Measurements from ENCODE around the gene DLEU7.

The DLEU7 gene

GRCh38 chr13:50843257-50844083 is at the start of gene DLEU7:
TSS of gene DLEU7 (minus strand) at chr13:50843692. CDS start at chr13:50843646, 46 bp downstream.
- no peak for FAIRE-seq
- no peak for DNase-seq (ENCODE audit: insufficient read length, low spot score)

DNA sequence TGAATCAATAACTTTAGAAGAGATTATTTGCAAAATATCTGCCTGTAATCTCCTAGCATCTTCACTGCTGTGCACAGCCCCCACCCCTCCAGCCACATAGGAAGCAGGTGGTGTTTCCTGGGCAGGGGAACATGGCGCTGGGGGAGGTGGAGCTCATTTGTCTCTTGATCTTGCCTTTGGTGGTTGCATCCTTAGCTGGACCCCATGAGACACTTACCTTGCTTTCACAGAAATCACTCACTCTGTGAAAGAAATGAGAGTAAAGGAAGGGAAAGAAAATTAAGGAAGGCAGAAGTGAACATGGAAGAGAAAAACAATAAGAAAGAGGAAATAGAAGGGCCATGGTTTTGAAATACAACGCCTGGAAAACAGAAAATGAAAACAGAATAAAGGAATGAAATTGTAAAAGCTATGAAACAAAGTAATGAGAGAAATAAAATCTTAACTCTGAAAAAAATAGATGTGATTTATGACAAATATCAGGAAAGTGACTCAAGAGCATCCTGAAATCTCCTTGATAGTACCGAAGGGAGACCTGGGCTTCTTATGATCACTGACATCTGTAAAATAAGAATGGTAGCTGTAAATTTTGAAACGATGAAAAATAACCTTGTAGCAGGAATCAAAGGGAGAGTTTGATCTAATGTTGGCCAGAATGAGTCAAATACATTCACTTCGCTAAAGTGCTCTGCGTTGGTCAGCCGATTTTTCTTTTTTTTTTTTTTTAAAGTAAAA is 48.9 kb upstream of the DLEU7 start:
- DNase-seq (ENCODE audit: insufficient read length, low spot score): no peak
- peak; percentile 96 for FAIRE-seq

- DNase-seq (ENCODE audit: insufficient read length, low spot score) (no peak), FAIRE-seq (no peak)
These were observed 47.7 kb upstream of the DLEU7 start for GRCh38 chr13:50891206-50891605.

DNA sequence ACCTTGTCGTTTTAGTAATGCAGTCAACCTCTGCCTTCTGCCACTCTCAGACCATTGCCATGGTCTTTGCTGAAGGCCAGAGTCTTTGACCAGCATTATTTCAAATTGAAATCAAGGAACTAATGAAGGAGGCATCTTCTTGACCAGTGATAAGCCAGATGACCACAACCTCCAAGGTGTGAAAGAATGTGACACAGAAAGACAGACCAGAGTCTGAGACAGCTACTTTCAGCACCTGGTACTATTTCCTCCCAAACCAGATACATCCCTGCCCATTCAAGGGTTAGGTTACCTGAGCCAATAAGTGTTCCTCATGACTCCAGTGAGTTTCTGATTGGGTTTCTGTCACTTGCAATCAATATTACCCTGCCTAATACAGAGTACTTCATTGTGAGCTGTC is 45.8 kb upstream of the DLEU7 start:
- DNase-seq (ENCODE audit: insufficient read length, low spot score): no peak
- FAIRE-seq: peak; percentile 53

GRCh38 chr13:50888362-50888761 is 44.9 kb upstream of the DLEU7 start:
- no peak for DNase-seq (ENCODE audit: insufficient read length, low spot score)
- peak; percentile 56 for FAIRE-seq

- DNase-seq (ENCODE audit: insufficient read length, low spot score): no peak
- FAIRE-seq: no peak
These were observed 43.7 kb upstream of the DLEU7 start for GRCh38 chr13:50887151-50887550.

DNA sequence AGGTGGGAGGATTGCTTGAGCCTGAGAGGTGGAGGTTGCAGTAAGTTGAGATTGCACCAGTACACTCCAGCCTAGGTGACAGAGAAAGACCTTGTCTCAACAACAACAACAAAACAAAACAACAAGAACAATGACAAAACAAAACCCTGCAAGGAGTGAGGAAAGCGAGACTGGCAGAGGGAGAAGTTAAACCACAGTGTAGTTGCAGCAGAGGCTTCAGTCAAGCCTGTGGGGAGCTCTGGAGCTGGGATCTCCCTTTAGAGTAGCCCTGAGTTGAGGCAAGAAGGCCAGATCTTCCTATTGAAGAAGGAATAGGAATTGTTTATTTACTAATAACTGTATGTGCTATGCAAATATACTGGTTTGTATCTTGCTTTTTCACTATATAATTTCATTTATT is 40.8 kb upstream of the DLEU7 start:
- FAIRE-seq: no peak
- no peak for DNase-seq (ENCODE audit: insufficient read length, low spot score)

- DNase-seq (ENCODE audit: insufficient read length, low spot score) (no peak), FAIRE-seq (no peak)
These were observed 40.2 kb upstream of the DLEU7 start for GRCh38 chr13:50883728-50884127.

DNA sequence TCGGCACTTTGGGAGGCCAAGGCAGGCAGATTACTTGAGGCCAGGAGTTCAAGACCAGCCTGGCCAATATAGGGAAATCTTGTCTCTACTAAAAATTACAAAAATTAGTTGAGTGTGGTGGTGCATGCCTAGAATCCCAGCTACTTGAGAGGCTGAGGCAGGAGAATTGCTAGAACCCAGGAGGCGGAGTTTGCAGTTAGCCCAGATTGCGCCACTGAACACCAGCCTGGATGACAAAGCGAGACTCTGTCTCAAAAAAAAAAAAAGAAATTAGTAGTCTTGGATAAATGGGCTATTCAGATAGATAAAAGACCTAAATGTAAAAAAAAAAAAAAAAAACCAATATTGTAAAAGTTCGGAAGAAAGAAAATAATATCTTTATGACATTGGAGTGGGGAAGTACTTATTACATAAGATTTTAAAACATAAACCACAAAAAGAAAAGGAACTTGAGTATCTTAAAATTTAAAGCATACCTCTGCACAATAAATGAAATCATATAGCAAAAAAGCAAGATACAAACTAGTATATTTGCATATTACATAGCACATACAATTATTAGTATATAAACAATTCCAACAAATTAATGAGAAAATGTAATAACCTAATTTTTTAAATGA is 39.4 kb upstream of the DLEU7 start:
- DNase-seq (ENCODE audit: insufficient read length, low spot score): no peak

DNA sequence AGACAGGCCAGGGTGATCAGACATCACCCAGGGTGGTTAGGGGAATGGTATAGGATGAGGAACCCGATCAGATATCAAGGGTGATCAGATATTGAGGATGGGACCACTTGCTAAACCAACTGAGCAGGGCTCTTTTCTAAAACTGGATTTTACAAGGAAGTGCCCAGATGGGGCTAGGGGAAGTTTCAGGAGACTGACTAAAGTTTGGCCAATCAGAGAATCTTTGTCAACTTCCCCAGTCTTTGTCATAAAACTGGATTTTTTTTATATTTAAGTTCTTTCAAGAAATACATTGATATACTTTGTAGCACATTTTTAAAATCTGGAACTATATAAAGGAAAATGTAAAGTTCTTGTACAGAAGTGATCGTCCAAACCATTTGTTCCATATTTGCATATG is 30.5 kb upstream of the DLEU7 start:
- DNase-seq (ENCODE audit: insufficient read length, low spot score) (no peak), FAIRE-seq (no peak)

More for the DNA sequence above, 39.4 kb upstream of the DLEU7 start:
- no peak for FAIRE-seq

GRCh38 chr13:50873467-50873866 is 30.0 kb upstream of the DLEU7 start:
- DNase-seq (ENCODE audit: insufficient read length, low spot score) (no peak), FAIRE-seq (no peak)

DNA sequence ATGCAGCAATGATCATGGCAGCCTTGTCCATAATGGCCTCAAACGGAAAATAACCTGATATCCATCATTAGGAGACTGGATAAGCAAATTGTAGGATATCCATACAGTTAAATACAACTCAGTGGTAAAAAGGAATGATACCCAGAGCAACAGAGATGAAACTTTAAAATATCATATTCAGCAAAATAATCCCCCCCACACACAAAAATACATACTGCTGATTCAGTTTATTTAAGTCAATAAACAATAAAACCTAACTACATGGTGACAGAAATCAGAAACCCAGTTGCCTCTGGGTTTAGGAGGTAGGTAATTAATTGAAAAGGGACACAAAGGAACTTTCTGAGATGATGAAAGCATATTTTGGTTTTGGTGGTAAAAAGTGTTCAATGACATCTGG is 27.9 kb upstream of the DLEU7 start:
- DNase-seq (ENCODE audit: insufficient read length, low spot score): no peak
- FAIRE-seq: no peak

DNA sequence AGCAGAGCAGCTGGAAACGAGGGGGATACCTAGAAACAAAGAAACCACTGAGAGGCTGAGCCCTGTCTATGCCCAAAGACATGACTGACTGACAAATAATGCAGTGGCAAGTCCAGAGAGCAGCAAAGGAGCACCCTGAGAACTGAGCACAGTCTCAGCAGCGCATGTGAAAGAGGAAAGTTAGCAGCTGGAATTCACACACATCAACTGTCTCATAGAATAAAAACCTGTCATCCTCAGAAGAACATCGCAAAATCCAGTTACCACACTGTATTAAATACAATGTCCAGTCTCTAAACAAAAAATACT is 24.1 kb upstream of the DLEU7 start:
- DNase-seq (ENCODE audit: insufficient read length, low spot score) (no peak), FAIRE-seq (no peak)

DNA sequence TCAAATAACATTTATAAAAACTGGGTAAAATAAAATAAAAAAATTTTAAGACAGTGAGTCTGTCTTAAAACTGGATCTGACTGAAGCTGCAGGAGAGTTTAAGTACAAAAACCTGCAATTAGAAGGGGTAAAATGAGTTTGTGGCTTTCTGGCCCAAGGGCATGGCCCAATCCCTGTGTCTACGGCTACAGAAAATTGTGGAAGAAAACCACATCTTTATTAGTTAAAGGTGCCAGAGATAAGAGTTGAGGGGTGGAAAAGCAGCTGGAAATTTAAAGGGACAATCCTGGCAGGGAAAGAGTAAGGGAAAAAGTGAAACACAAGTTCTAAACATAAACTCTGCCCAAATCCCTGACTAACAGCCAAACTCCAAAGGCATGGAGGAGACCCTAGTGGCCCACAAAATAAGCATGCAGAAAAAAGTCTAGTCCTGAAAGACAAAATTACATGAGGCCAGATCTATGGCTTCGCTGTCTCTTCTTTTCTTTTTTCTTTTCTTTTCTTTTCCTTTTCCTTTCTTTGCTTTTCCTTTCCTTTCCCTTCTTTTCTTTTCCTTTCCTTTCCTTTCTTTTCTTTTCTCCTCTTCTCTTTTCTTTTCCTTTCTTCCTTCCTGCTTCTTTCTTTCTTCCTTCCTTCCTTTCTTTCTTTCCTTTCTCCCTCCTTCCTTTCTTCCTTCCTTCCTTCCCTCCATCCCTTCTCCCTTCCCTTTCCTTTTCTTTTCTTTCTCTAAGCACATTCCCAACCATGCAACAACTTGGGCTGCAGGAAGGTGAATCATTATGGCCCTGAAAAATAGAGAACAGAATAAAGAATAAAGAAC is 23.5 kb upstream of the DLEU7 start:
- no peak for DNase-seq (ENCODE audit: insufficient read length, low spot score)
- FAIRE-seq: no peak

DNA sequence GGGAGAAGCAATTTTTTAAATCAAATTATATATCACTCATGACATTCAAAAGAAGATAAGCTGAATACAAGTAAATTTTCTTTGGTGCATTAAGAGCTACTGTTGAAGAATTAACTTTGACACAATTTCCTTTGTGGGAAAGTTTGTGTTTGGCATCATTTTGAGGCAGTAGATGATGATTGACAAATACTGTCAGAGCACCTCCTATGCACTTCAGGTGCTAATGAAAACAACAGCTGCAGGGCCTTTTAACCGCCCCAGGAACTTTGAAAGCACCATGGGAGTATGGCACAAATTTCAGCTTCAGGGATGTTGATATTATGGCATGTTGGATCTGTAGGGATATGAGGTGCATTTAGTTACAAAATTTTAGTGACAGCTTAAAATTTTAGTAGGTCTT is 21.0 kb upstream of the DLEU7 start:
- no peak for DNase-seq (ENCODE audit: insufficient read length, low spot score)
- FAIRE-seq: no peak

DNA sequence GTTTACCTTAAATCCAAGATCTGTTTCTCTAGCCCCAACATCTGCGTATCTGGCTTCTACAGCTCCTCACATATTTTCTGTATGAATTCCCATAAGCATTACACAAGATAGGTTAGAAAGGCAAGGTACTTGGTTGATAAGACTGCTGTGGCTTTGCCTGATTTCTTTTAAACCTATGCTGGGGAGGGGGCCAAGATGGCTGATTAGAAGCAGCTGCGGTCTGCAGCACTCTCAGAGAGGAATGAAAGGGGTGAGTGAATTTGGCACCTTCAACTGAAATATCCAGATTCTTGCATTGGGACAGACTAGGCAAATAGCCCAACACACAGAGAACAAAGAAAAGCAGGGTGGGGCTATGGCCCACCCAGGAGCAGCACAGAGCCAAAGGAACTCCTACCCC is 12.2 kb upstream of the DLEU7 start:
- no peak for FAIRE-seq
- no peak for DNase-seq (ENCODE audit: insufficient read length, low spot score)

- FAIRE-seq: no peak
These were observed 7.0 kb upstream of the DLEU7 start for GRCh38 chr13:50850445-50850844.

GRCh38 chr13:50847501-50847900 is 4.0 kb upstream of the DLEU7 start:
- DNase-seq (ENCODE audit: insufficient read length, low spot score): no peak
- no peak for FAIRE-seq

More at GRCh38 chr13:50850445-50850844, 7.0 kb upstream of the DLEU7 start:
- no peak for DNase-seq (ENCODE audit: insufficient read length, low spot score)

GRCh38 chr13:50846861-50847475 is 3.5 kb upstream of the DLEU7 start:
- peak; percentile 59 for FAIRE-seq
- no peak for DNase-seq (ENCODE audit: insufficient read length, low spot score)

DNA sequence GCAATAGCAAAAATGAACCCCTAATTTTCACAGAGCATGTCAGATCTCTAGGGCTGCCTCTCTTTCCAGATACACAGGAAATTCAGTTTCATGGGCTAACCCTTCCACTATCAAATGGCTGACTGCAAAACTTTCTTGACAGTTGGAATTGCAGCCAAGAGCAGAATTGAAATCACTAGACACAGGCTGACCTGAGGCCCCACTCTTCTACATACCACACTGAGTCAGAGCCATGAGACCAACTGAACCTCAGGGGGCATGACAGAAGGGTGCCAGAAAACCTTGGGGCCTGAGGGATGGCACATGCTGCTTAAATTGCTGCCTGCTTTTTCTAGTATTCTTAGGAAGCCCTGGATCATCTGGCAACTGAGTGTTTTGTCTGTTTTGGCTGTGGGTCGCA is 1.7 kb upstream of the DLEU7 start:
- no peak for FAIRE-seq
- no peak for DNase-seq (ENCODE audit: insufficient read length, low spot score)

All from GM19239 (cell line).